Esophagus (tissue), 2 donors: Measurements from ENCODE around the gene SKI. TPM values are rescaled to one million over a fixed set of nuclear protein-coding genes. Genes with fewer than 3 reads are reported as not detected.

Experiments
- H3K27ac ChIP-seq, 2 donors: one replicate each; pipeline ENCODE4 v1.5.1; 2013; ENCODE audit warnings: low read depth in 2 of 2, mild to moderate bottlenecking in 2 of 2, inconsistent platforms in 1 of 2, low read length in 1 of 2, moderate library complexity in 1 of 2
- H3K27me3 ChIP-seq, 2 donors: one replicate each; pipeline ENCODE4 v1.6.1; 2013; ENCODE audit warnings: low read length in 2 of 2, control low read depth in 1 of 2, mild to moderate bottlenecking in 1 of 2; ENCODE audit not compliant: insufficient read depth in 2 of 2, control insufficient read depth in 1 of 2
- H3K36me3 ChIP-seq, 2 donors: one replicate each; pipeline ENCODE4 v1.6.1; 2013; ENCODE audit warnings: low read length in 1 of 2; ENCODE audit not compliant: control insufficient read depth in 2 of 2, insufficient read depth in 2 of 2
- H3K4me1 ChIP-seq, 2 donors: one replicate each; pipeline ENCODE4 v1.6.1; 2013; ENCODE audit warnings: low read length in 1 of 2; ENCODE audit not compliant: control insufficient read depth in 2 of 2, insufficient read depth in 2 of 2
- H3K4me3 ChIP-seq, 2 donors: one replicate each; pipeline ENCODE4 v1.5.1; 2013; ENCODE audit warnings: low read length in 2 of 2, mild to moderate bottlenecking in 2 of 2, low read depth in 1 of 2, moderate library complexity in 1 of 2
- H3K9me3 ChIP-seq, 2 donors: one replicate each; pipeline ENCODE4 v1.6.1; 2013; ENCODE audit warnings: mild to moderate bottlenecking in 2 of 2, low read depth in 1 of 2, low read length in 1 of 2, moderate library complexity in 1 of 2; ENCODE audit not compliant: control insufficient read depth in 2 of 2, insufficient read depth in 1 of 2
- WGBS, 2 donors: extraction: QIAGEN DNeasy Blood & Tissue Kit; methylation state at CpG; one replicate each; pipeline ENCODE4 v1.1.7; 2013; 5-methylcytosine and 5-hydroxymethylcytosine counted together
- polyA plus RNA-seq, 2 donors: library from polyadenylated mRNA; stranded (reverse); fragments of 200-250 nt; gene quantifications; one replicate each; pipeline ENCODE4 v1.2.3, GENCODE V29; 2013
- donor health status: healthy with polysubstance abuse.
- donor health status: Bipolar disorder and iron deficiency.

SKI gene
- polyA plus RNA-seq, 2 donors, result 11.5 to 12.8 TPM

GRCh38 chr1:2356911-2357845 lies 129.1 kb downstream of the SKI start:
- WGBS, 2 donors, result 89 to 91% methylated on average over 37 of the region's 37 CpGs
- Histone ChIP-seq H3K36me3 (peaks cover 0 to 2% of the 10 kb centered on the region in 2 donors), H3K27ac (no peak overlapping the region), H3K27me3 (no peaks in the 10 kb centered on the region), H3K9me3 (no peaks in the 10 kb centered on the region), H3K4me1 (peaks cover 0 to 12% of the 10 kb centered on the region in 2 donors), H3K4me3 (no peak overlapping the region)

- no peak overlapping the region for H3K27ac ChIP-seq
- no peaks in the 10 kb centered on the region for H3K27me3 ChIP-seq
- WGBS, 2 donors, result 90 to 91% methylated on average over 13 of the region's 13 CpGs
- no peak overlapping the region for H3K4me3 ChIP-seq
- H3K9me3 ChIP-seq, result no peaks in the 10 kb centered on the region
- H3K4me1 ChIP-seq, result peaks cover 0 to 3% of the 10 kb centered on the region in 2 donors
- H3K36me3 ChIP-seq, result peaks cover 0 to 2% of the 10 kb centered on the region in 2 donors
Observed at GRCh38 chr1:2358072-2358471, 130.0 kb downstream of the SKI start.

- Histone ChIP-seq H3K36me3 (peaks cover 0 to 2% of the 10 kb centered on the region in 2 donors), H3K4me1 (no peaks in the 10 kb centered on the region), H3K27me3 (no peaks in the 10 kb centered on the region), H3K27ac (no peak overlapping the region), H3K4me3 (no peak overlapping the region), H3K9me3 (no peaks in the 10 kb centered on the region)
- WGBS, 2 donors, result 85 to 93% methylated on average over 20 to 24 of the region's 24 CpGs
Observed at GRCh38 chr1:2358651-2359640, 130.8 kb downstream of the SKI start.

Other genes starting within 250 kb of the SKI start
- gene CFAP74, start 224.5 kb upstream of the SKI start, polyA plus RNA-seq, result under 1 TPM; 0.04 TPM
- gene GABRD, start 209.0 kb upstream of the SKI start, polyA plus RNA-seq, result under 1 TPM; 0.27 to 0.90 TPM
- 10 to 100 TPM; 21.2 to 34.3 TPM for gene PRKCZ, start 177.9 kb upstream of the SKI start, polyA plus RNA-seq
- 10 to 100 TPM; 32.9 to 44.8 TPM for gene FAAP20, start 33.5 kb upstream of the SKI start, polyA plus RNA-seq
- 1 to 10 TPM; 3.0 to 5.8 TPM for gene MORN1, start 163.2 kb downstream of the SKI start, polyA plus RNA-seq
- gene RER1, start 163.5 kb downstream of the SKI start, polyA plus RNA-seq, result 100 to 1,000 TPM in 1 of 2 donors, 10 to 100 TPM in 1; 85.8 to 116 TPM
- 10 to 100 TPM; 19.7 to 21.1 TPM for gene PEX10, start 184.2 kb downstream of the SKI start, polyA plus RNA-seq
- gene PLCH2, start 248.0 kb downstream of the SKI start, polyA plus RNA-seq, result 10 to 100 TPM; 19.2 to 88.7 TPM